Mammary epithelial cell (primary cell): ENCODE data around the gene RLN3.

ENCODE experiments used
- EZH2 ChIP-seq: IDR thresholded peaks from 2 replicates; pipeline ENCODE4 v1.6.1; 2012; ENCODE audit warnings: low read length, inconsistent platforms, borderline replicate concordance
- TF ChIP-seq, protein P1 (sequence below), 2 donors: IDR thresholded peaks in 1 of 2; conservative IDR thresholded peaks in 1 of 2; 2 replicates each; pipeline ENCODE4 v1.5.1; 2011 to 2012; ENCODE audit warnings: inconsistent platforms in 2 of 2, low read length in 2 of 2, mild to moderate bottlenecking in 2 of 2, control low read depth in 1 of 2, low read depth in 1 of 2; ENCODE audit not compliant: insufficient read depth in 1 of 2; ENCODE audit errors: extremely low read depth in 1 of 2

DNA sequence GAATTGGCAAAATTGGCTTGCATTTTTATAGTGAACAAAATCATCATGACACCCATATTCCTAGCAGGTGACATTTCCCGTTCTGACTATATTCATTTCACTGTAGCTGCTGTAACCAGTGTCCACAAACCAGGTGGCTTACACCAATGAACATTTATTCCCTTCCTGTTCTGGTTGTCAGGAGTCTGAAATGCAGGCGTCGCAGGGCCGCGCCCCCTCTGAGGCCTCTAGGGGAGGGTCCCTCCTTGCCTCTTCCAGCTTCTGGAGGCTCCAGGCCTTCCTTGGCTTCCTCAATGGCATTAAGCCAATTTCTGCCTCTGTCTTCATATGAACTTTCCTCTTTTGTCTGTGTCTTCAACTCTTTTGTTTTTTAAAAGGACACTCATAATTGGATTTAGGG is 6.5 kb upstream of the RLN3 start:
- TF ChIP-seq, protein P1, sequence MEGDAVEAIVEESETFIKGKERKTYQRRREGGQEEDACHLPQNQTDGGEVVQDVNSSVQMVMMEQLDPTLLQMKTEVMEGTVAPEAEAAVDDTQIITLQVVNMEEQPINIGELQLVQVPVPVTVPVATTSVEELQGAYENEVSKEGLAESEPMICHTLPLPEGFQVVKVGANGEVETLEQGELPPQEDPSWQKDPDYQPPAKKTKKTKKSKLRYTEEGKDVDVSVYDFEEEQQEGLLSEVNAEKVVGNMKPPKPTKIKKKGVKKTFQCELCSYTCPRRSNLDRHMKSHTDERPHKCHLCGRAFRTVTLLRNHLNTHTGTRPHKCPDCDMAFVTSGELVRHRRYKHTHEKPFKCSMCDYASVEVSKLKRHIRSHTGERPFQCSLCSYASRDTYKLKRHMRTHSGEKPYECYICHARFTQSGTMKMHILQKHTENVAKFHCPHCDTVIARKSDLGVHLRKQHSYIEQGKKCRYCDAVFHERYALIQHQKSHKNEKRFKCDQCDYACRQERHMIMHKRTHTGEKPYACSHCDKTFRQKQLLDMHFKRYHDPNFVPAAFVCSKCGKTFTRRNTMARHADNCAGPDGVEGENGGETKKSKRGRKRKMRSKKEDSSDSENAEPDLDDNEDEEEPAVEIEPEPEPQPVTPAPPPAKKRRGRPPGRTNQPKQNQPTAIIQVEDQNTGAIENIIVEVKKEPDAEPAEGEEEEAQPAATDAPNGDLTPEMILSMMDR (conservative IDR thresholded peaks at IDR 0.05 in 1 of 2, IDR thresholded peaks at IDR 0.05 in 1 of 2; ENCODE audit: extremely low read depth in 1 of 2, insufficient read depth in 1 of 2, low read depth in 1 of 2, low read length in 2 of 2): no peak
- no peak for TF ChIP-seq EZH2
